IPS-15b (cell line): ENCODE data around the gene ITGB2.
"Not testable (repeated sequence)": the region's sequence is repeated elsewhere in the genome, so short reads cannot be mapped to it uniquely, and the experiment has no call there.

Experiments used
- H3K27me3 ChIP-seq: one replicate; pipeline ENCODE4 v1.6.1; 2013; ENCODE audit warnings: low read length; ENCODE audit not compliant: control insufficient read depth, insufficient read depth
- H3K36me3 ChIP-seq: one replicate; pipeline ENCODE4 v1.6.1; 2013; ENCODE audit warnings: low read length; ENCODE audit not compliant: control insufficient read depth, insufficient read depth
- H3K4me1 ChIP-seq: one replicate; pipeline ENCODE4 v1.6.1; 2013; ENCODE audit warnings: mild to moderate bottlenecking, low read length; ENCODE audit not compliant: control insufficient read depth, insufficient read depth
- H3K4me3 ChIP-seq: one replicate; pipeline ENCODE4 v1.5.1; 2013; ENCODE audit warnings: low read depth, low read length
- H3K9ac ChIP-seq: one replicate; pipeline ENCODE4 v1.6.1; 2013; ENCODE audit warnings: low read depth, mild to moderate bottlenecking, low read length
- H3K9me3 ChIP-seq: one replicate; pipeline ENCODE4 v1.6.1; 2013; ENCODE audit warnings: mild to moderate bottlenecking, low read length; ENCODE audit not compliant: control insufficient read depth, insufficient read depth

The ITGB2 gene

GRCh38 chr21:44916965-44917364 is 3.7 kb downstream of the ITGB2 start:
- H3K4me3 ChIP-seq, result no peak overlapping the region
- H3K9ac ChIP-seq, result no peak overlapping the region
- no peaks in the 10 kb centered on the region for H3K36me3 ChIP-seq
- H3K9me3 ChIP-seq, result no peaks in the 10 kb centered on the region
- H3K4me1 ChIP-seq, result no peaks in the 10 kb centered on the region
- no peaks in the 10 kb centered on the region for H3K27me3 ChIP-seq

DNA sequence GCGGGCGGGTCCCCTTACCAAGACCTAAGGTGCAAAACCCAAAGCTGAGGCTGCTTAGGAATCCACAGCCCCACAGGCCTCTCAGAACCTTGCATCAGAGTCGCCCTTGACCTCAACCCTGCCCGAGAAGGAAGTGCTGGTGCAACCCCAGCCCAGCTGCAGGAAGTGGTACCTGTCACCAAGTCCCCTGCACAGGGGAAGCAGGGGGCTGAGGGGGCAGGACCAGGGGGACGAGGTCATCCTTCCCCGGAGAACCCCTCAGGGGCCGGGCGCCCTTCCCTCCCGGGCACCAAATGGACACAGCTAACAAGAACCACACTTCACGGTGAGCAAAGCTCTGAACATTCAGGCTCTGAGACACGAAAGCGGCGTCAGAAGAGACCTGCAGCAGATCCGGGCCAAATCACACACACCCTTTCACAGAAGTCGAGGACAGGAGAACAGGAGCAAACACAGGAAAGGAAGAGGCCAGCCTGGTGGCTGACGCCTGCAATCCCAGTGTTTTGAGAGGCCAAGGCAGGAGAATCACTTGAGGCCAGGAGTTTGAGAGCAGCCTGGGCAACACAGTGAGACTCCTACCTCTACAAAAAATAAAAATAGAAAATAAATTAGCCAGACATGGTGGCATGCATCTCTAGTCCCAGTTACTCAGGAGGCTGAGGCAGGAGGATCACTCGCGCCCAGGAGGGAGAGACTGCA is 6.4 kb downstream of the ITGB2 start:
- Histone ChIP-seq H3K36me3 (no peaks in the 10 kb centered on the region), H3K9ac (no peak overlapping the region), H3K9me3 (no peaks in the 10 kb centered on the region), H3K4me1 (no peaks in the 10 kb centered on the region), H3K4me3 (no peak overlapping the region), H3K27me3 (no peaks in the 10 kb centered on the region)

- Histone ChIP-seq H3K9me3 (no peaks in the 10 kb centered on the region), H3K4me3 (no peak overlapping the region), H3K36me3 (no peaks in the 10 kb centered on the region), H3K4me1 (no peaks in the 10 kb centered on the region), H3K9ac (no peak overlapping the region), H3K27me3 (no peaks in the 10 kb centered on the region)
Observed at GRCh38 chr21:44913425-44914175, 7.1 kb downstream of the ITGB2 start.

DNA sequence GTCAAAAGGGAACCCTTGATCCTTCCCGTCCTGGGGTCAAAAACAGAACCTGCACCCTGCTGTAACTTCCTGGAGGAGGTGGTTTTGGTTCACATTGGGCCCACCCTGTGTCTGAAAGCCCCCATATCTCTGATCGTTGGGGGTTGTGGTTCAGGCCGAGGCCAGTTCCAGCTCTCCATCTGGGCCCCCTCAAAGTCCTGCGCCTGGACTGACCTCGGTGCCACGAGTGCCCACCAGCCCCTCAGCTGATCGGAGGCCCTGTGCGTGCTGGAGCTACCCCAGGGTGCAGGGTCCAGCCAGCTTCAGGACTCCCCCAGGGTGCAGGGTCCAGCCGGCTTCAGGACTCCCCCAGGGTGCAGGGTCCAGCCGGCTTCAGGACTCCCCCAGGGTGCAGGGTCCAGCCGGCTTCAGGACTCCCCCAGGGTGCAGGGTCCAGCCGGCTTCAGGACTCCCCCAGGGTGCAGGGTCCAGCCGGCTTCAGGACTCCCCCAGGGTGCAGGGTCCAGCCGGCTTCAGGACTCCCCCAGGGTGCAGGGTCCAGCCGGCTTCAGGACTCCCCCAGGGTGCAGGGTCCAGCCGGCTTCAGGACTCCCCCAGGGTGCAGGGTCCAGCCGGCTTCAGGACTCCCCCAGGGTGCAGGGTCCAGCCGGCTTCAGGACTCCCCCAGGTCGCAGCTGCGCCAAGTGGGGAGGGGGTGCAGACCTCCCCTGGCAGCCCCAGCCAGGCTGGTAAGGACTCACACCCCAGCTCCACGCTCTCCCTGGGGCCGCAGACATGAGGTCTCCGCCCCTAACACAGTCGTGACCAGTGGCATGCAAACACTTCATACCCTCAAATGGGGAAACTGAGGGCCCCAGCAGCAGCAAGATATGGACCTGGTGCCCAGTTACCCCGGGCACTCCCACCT is 7.9 kb downstream of the ITGB2 start:
- not testable (repeated sequence) for H3K4me1 ChIP-seq, H3K9ac ChIP-seq, H3K4me3 ChIP-seq, H3K36me3 ChIP-seq, H3K9me3 ChIP-seq, H3K27me3 ChIP-seq

GRCh38 chr21:44912158-44912473 is 8.6 kb downstream of the ITGB2 start:
- H3K9ac ChIP-seq, result no peak overlapping the region
- H3K4me3 ChIP-seq, result no peak overlapping the region
- no peaks in the 10 kb centered on the region for H3K36me3 ChIP-seq
- no peaks in the 10 kb centered on the region for H3K9me3 ChIP-seq
- no peaks in the 10 kb centered on the region for H3K27me3 ChIP-seq
- no peaks in the 10 kb centered on the region for H3K4me1 ChIP-seq

GRCh38 chr21:44911384-44912157 is 9.1 kb downstream of the ITGB2 start:
- H3K9ac ChIP-seq, result no peak overlapping the region
- H3K4me3 ChIP-seq, result no peak overlapping the region
- H3K9me3 ChIP-seq, result no peaks in the 10 kb centered on the region
- H3K4me1 ChIP-seq, result no peaks in the 10 kb centered on the region
- H3K27me3 ChIP-seq, result no peaks in the 10 kb centered on the region
- H3K36me3 ChIP-seq, result no peaks in the 10 kb centered on the region

DNA sequence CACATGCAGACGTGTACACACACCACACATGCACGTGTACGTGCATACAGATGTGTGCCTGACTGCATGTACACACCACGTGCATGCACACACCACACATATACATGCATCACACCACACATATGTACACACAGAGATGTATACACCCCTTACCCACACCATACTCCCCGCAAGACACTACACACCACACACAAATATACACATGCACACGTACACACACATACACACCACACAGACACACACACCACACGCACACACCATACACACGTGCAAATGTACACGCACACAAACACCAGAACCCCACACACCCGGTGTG is 9.7 kb downstream of the ITGB2 start:
- Histone ChIP-seq H3K9ac (no peak overlapping the region), H3K27me3 (no peaks in the 10 kb centered on the region), H3K4me1 (no peaks in the 10 kb centered on the region), H3K36me3 (no peaks in the 10 kb centered on the region), H3K9me3 (no peaks in the 10 kb centered on the region), H3K4me3 (no peak overlapping the region)

- Histone ChIP-seq H3K4me3 (no peak overlapping the region), H3K27me3 (no peaks in the 10 kb centered on the region), H3K9ac (no peak overlapping the region), H3K36me3 (no peaks in the 10 kb centered on the region), H3K4me1 (no peaks in the 10 kb centered on the region), H3K9me3 (no peaks in the 10 kb centered on the region)
Observed at GRCh38 chr21:44910229-44911067, 10.3 kb downstream of the ITGB2 start.

DNA sequence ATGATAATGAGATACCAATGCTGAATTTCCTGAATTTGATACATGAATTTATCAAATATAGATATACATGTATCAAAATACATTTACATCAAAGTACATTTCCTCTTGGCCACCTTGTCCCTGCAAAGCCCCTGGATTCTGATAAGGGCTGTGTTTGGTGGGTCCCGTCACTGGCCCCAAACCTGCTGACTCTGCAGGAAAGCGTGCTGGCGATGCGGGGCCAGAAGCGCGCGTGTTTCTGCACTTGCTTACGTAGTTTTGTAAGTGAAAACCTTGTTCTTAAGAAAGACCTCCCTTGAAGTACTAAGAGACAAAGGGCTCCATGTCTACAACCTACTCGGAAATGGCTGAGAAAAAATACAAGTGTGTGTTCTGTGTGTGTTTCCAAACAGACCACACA is 11.0 kb downstream of the ITGB2 start:
- H3K4me1 ChIP-seq, result no peaks in the 10 kb centered on the region
- no peak overlapping the region for H3K4me3 ChIP-seq
- no peak overlapping the region for H3K9ac ChIP-seq
- H3K27me3 ChIP-seq, result no peaks in the 10 kb centered on the region
- H3K9me3 ChIP-seq, result no peaks in the 10 kb centered on the region
- H3K36me3 ChIP-seq, result no peaks in the 10 kb centered on the region

DNA sequence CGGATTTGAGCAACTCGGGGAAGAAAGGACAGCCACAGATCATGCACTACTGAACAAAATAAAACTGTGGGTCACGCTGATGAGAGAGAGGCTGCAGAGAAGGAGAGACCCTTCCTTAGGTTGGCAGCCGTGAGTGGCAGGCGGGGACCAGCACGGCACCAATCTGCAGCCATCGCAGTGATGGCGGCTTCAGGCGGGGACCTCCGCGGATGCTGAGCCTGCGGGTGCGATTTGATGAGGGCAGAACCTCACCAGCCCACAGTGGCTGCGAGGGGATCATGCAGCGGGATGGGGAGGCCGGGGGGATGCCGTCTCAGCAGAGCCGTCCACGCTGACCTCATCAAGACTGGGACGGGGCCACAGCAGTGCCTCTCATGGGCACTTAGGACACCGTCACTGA is 11.8 kb downstream of the ITGB2 start:
- no peak overlapping the region for H3K4me3 ChIP-seq
- H3K9ac ChIP-seq, result no peak overlapping the region
- no peaks in the 10 kb centered on the region for H3K27me3 ChIP-seq
- H3K4me1 ChIP-seq, result no peaks in the 10 kb centered on the region
- no peaks in the 10 kb centered on the region for H3K9me3 ChIP-seq
- H3K36me3 ChIP-seq, result no peaks in the 10 kb centered on the region
